ENCODE measurements around the gene MINDY4. TPM values are rescaled to one million over a fixed set of nuclear protein-coding genes. Genes with fewer than 3 reads are reported as not detected.

MINDY4 gene
- total and polyA plus RNA-seq, 2 of the 8 experiments (the other 6 are each of a cell fraction or from before 2014, with no cell fraction given): 1.3 to 3.6 TPM

GRCh38 chr7:30844483-30844874, 73.3 kb downstream of the MINDY4 start:
- DNase-seq (ENCODE audit: low read depth in 1 of 2, low spot score in 2 of 2): no peak
- no peak overlapping the region for H4K8ac ChIP-seq (ENCODE audit: extremely low read depth, insufficient read depth, low read length)

More at GRCh38 chr7:30844483-30844874, 73.3 kb downstream of the MINDY4 start:
- Histone ChIP-seq H3K27me3 (replicated peaks in 1 of 4; ENCODE audit: control insufficient read depth in 3 of 4, extremely low read depth in 1 of 4, insufficient read depth in 3 of 4, low read length in 3 of 4) (no peaks in the 10 kb centered on the region), H4K20me1 (replicated peaks in 1 of 2; ENCODE audit: control insufficient read depth in 1 of 2, insufficient read depth in 2 of 2, low read length in 2 of 2) (no peaks in the 10 kb centered on the region), H3K36me3 (ENCODE audit: control insufficient read depth in 2 of 4, insufficient read depth in 4 of 4, low read length in 3 of 4) (no peaks in the 10 kb centered on the region), H4K91ac (replicated peaks; ENCODE audit: insufficient read length, low read length) (no peak overlapping the region), H2BK5ac (ENCODE audit: low read depth, low read length) (no peak overlapping the region), H3K79me2 (ENCODE audit: control insufficient read depth in 1 of 2, insufficient read depth in 2 of 2, low read length in 2 of 2) (no peaks in the 10 kb centered on the region), H3K18ac (ENCODE audit: extremely low read depth, low read length) (no peak overlapping the region), H3K27ac (ENCODE audit: low read depth, low read length) (no peak overlapping the region), H2BK15ac (ENCODE audit: low read length) (no peak overlapping the region), H3K4me1 (replicated peaks in 1 of 4; ENCODE audit: control insufficient read depth in 3 of 4, insufficient read depth in 4 of 4, low read length in 3 of 4) (0 out of 7 replicates have a peak, but pooled peaks cover 0 to 1% (median 0%) of the 10 kb centered on the region in 4 experiments), H3K79me1 (ENCODE audit: low read depth, low read length) (no peaks in the 10 kb centered on the region), H2BK120ac (replicated peaks; ENCODE audit: low read depth, low read length) (no peak overlapping the region), H4K5ac (ENCODE audit: insufficient read length, low read depth, low read length) (no peak overlapping the region), H3K4ac (replicated peaks; ENCODE audit: insufficient read length, low read depth, low read length) (no peak overlapping the region), H3K4me3 (ENCODE audit: extremely low read depth in 1 of 4, insufficient read depth in 2 of 4, low read depth in 3 of 4, low read length in 4 of 4) (no peak overlapping the region), H3K23me2 (ENCODE audit: low read depth, low read length) (no peaks in the 10 kb centered on the region), H3K23ac (ENCODE audit: insufficient read length) (no peak overlapping the region), H3K56ac (replicated peaks; ENCODE audit: insufficient read length, low read depth, low read length) (no peak overlapping the region), H2AFZ (ENCODE audit: low read length) (no peak overlapping the region), H3K4me2 (ENCODE audit: insufficient read depth in 1 of 2, low read depth in 2 of 2, low read length in 2 of 2) (no peak overlapping the region), H3K9me3 (ENCODE audit: insufficient read depth in 2 of 2, low read depth in 1 of 2, low read length in 1 of 2) (no peaks in the 10 kb centered on the region), H3K9ac (replicated peaks in 1 of 4; ENCODE audit: extremely low read depth in 1 of 4, low read depth in 3 of 4, low read length in 3 of 4) (no peak overlapping the region), H2BK12ac (ENCODE audit: low read depth, low read length) (no peak overlapping the region), H3K14ac (ENCODE audit: insufficient read length) (no peak overlapping the region), H2BK20ac (ENCODE audit: low read length) (no peak overlapping the region), H2AK5ac (ENCODE audit: low read depth, low read length) (no peak overlapping the region)
- no peak for FAIRE-seq
- TF ChIP-seq SAP30 (IDR thresholded peaks at IDR 0.05; ENCODE audit: insufficient read depth, insufficient replicate concordance, low read length) (no peak), CTCF (IDR thresholded peaks at IDR 0.05; ENCODE audit: control extremely low read depth in 1 of 3, insufficient read depth in 1 of 3, low read depth in 1 of 3, low read length in 3 of 3) (no peak), EZH2 (IDR thresholded peaks at IDR 0.05; ENCODE audit: low read depth, low read length, severe bottlenecking) (no peak), SIX5 (IDR thresholded peaks at IDR 0.05; ENCODE audit: low read depth, low read length) (no peak), JUN (IDR thresholded peaks at IDR 0.05; ENCODE audit: low read depth, low read length) (no peak), USF2 (IDR thresholded peaks at IDR 0.05; ENCODE audit: low read length) (no peak), POLR2A (IDR thresholded peaks at IDR 0.05; ENCODE audit: control extremely low read depth in 1 of 2, low read depth in 2 of 2, low read length in 2 of 2) (no peak), CBX8 (IDR thresholded peaks at IDR 0.05; ENCODE audit: borderline replicate concordance, low read depth, low read length) (no peak), GTF2F1 (IDR thresholded peaks at IDR 0.05; ENCODE audit: borderline replicate concordance, low read depth, low read length) (no peak), RBBP5 (IDR thresholded peaks at IDR 0.05; ENCODE audit: borderline replicate concordance, low read depth, low read length) (no peak)
- CTCF ChIA-PET (ENCODE audit: partially characterized antibody): interaction anchor here (1.2 kb wide), 1 partner anchor 9 kb away, joined by 5 read pairs; no protein-coding TSS in a partner anchor
- POLR2A ChIA-PET (ENCODE audit: partially characterized antibody): no interaction called here
- WGBS, 2 experiments (ENCODE audit: extremely low coverage in 1 of 2, insufficient coverage in 1 of 2, insufficient read length in 1 of 2, insufficient replicate concordance in 2 of 2, low coverage in 1 of 2, low lambda C conversion rate in 2 of 2, missing lambda C conversion rate in 1 of 2): 91% methylated on average over 4 of the region's 4 CpGs; no CpG with 5 or more reads in 1 of the 2 experiments

All from H1 (cell line).